ENCODE measurements around the gene RNASE11.
"Not testable (repeated sequence)": the region's sequence is repeated elsewhere in the genome, so short reads cannot be mapped to it uniquely, and the experiment has no call there.

Gene RNASE11

DNA sequence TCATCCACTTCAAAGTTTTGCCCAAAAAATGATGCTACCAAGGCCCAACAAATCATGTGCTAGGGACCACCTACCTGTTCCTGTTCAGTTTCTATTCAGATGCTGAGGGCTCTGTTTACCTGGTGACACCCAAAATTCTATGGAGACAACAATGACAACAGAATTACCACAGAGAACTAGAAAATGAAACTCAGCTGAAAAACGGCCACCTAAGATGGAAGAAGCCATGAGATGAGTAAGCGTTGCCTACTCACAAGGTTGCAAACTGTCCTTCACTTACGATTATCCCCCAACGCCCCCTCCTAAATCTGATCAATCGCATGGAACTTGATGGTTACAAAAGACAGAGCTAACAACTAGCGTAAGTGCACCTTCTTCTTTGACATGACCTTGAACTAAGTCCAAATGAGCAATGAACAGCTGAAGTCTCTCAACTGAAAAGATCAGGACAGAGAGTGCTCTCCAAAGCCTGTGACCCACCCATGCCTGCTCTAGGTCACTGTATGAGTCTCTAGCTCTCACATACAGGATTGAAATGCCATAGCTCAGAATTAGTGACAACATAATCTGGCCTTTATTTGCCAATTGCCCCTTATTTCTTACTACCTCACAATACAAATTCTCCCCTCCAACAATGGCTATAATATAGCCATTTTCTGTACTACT is at the start of gene RNASE11:
Gene RNASE11 (minus strand): TSS at position 513 of the 666 bp plus-strand sequence.
- DNase-seq (ENCODE audit: low read depth): no peak

DNA sequence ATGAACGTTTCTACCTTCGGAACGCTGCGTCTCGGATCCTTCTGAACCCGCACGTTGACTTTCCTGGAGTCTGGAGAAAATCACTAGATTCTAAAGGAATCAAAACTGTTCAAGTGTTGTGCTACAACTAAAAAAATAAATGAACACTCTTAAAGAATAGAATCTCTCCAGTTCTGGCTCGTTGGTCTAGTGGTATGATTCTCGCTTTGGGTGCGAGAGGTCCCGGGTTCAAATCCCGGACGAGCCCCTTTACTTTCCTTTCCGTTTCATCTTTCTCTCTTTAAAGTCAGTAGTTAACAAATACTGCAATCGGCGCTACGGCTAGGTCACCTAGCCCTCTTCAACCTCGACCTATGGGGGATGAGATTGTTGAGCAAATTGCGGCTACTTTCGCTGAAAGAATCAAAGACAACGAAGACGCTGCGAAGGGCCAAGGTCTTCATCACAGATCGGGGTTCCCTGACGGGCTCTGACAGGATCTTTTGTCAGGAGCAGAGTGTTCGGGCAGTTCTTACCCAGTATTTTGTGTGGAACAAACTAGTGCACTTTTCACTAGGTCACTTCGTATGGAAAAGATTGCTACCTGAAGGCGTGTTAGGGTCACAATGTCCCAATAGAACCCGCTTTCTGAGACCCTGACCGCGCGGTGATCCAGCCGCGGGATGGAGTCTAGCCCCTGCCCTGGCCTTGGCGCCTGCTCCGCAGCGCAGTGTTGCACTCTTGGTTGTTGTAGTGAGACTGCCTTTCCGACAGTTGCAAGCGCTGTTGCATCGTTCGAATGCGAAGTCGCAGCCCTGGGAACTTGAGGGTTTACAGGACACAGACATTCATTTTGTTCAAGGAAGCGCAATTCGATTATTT is 45.3 kb upstream of the RNASE11 start:
- peak; percentile 68 for DNase-seq (ENCODE audit: low read depth)

DNA sequence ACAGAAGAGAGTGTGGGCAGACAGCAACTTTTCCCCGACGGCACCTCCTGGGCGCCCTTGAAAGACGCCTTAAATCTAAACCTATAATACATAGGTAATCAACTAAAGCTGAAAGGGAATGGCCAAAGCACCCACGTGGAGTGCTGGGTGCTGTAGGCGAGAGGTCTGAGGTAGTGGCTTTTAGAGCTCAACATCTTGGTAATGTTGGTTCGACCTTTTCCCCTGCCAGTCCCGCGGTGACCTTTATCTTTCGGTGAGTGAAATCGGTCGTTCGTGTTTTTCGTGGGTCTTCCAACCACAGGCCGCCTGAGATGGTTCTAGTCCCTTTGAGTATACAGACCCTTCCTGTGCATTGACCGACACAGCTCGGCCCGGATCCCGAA is 44.6 kb upstream of the RNASE11 start:
- DNase-seq (ENCODE audit: low read depth): no peak

DNA sequence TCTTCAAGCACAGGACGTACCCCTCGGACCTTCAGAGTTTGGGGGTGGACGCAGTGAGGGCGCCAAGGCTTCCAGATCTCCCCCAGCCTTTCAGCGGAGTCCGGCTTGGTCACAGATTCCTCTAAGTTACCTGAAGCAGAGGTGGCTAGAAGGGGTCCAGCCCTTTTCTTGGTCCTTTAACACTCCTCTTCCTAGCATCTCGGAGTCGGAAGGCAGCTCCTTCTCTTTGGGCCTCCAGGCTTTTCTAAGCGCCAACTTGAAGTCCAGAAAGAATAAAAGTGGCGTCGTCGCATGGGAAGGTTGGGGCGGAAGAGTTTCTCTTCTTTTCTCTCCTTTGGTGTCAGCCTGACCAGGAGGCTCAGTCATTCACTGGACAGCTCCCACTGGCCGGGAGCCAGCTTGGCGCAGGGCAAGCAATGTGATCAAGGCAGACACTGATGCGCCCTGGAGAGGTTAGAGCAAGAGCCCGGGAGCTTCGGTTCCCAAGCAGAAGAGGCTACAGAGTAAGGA is 44.1 kb upstream of the RNASE11 start:
- no peak for DNase-seq (ENCODE audit: low read depth)

DNA sequence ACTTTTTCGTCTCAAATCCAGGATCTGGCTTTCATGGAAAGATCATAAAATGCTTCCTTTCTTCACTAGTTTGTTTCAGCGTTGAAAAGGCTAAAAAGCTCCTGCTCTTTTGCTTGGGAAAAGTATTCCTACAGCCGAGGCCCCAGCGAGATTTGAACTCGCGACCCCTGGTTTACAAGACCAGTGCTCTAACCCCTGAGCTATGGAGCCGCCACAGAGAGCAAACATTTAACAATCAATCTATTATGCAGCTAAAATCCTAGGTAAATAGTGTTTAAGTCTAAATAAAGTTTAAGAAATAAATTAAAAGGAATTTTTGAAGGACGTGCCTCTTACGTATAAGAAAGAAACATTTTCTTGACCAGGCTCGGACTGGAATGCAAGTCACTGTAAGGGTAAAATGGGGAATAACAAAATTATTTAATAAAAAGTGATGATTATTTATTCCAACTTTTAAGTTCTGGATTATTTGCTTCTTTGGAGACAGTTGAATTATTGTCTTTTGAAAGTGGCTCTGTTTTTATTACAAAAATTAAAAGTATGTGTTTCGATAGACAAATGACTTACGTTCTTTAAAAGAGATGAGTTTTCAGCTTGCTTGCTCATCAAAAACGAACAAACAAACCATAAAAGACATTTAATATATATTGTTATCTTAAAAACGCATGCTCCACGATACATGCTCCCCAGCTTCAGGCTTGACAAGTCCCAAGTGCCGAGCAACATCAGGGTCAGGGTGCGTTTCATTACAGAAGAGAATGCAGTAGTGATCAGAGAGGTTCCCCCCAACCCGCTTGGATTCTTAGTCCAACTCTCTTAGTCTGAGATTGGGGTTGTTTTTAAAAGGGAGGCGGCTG is 43.5 kb upstream of the RNASE11 start:
- peak; percentile 54 for DNase-seq (ENCODE audit: low read depth)

DNA sequence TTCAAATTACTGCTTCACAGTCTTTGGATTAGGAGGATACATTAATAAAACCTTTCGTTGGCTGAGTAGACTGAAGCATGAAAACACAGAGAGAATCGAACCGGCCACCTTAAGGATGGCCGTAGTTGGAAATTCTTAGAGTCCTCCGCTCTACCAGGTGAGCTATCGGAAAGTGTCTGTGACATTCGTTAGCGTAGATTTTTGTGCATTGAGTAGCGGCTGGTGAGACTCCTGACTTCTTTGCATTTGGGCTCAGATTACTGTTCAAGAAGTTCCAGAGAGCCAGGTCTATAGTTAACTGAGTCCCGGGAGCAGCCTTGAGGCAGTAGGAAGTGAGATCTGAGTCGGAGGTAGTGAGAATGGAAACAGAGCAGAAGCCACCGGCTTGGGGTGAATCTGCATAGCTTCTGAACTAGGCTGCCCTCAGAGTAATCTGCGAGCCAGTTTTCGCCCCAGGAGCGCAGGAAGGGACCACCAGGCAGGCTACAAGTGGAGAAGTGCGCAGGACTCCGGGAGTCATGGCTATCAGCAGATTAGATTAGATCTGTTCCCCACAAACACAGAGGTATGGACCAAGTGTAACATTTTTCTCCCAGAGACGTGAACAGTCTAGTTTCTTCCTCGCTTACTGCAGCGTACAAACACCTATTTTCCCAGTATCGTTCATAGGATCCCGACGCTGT is 42.7 kb upstream of the RNASE11 start:
- DNase-seq (ENCODE audit: low read depth): peak; percentile 54

DNA sequence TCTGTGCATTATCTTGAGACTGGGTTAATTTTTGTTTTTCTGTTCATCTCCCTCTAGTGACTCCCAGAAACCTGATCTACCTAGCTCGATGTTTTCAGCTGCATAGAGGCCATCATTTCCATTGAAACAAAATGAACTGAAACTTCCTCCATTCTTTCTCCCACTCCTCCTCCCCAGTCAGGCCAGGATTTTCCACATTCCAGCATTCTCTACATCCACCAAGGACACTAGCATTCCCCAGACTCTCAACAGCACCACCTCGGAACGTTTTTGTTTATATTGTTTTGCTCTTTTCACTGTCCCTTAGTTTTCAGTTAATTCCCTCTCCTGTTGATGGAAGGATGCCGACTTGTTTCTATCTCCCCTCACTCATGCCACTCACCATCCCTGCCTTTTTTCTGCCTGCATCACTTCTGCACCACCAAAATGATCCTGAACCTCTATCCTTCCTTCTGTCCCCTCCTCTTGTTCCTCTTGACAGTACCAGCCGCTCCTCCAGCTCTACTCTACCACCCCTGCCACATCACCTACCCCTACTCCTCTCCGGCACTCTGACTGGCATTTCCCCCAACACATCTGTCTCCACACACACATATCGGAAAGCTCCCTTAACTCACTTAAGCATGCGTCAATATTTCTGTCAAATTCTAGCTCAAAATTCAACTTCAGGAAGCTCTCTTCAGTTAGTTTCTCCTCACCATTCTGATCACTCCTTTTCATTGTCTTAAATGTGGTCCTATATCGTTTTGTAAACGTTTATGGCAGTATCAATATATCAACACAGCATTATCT is 40.5 kb upstream of the RNASE11 start:
- no peak for DNase-seq (ENCODE audit: low read depth)

DNA sequence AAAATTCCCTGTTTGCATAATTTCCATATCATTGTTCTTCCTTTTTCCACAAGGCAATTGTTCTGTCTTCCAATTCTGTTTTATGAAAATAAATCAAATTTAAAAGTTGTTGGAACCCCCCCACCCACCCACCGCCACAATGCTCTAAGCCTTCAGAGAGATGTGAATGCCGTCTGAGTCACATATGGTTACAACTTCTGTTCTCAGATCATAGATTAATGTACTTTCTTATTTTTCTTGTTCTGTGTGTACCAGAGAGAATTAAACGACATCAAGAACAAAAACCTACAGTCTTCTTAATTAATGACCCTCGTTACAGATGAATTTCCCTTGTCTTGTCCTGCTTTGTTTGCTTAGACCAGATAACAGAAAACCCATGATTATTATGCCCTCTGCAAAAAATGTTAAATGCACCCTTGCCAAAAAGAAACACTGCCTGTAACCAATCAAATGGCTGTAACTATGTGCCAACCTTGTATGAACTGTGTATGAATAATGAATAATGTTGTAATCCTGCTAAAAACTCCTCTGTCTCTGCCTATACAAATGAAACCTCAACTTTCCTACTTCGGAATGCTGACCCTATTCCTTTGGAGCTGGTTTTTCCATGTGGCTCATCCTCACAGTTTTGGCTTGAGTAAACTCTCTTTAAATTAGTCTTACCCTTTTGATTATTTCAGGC is 39.7 kb upstream of the RNASE11 start:
- DNase-seq (ENCODE audit: low read depth): no peak

DNA sequence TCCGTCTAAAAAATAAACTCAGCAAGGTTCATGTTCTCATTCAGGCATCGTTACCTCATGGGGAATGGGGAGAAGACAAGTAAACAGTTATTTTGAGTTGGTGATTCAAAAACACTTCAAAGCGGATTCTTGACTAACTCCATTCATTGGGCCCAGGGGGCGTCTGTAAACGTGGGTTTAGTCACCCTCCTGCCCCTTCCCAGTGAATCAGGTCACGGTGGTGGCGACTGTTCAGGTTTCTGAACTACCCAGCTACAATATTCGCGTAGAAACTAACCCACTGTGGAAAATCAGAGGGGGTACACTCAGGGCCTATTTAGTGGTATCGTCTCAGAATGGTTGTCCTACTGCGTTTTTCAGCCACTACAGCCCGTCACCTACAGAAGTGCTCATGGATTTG is 38.5 kb upstream of the RNASE11 start:
- DNase-seq (ENCODE audit: low read depth): no peak

DNA sequence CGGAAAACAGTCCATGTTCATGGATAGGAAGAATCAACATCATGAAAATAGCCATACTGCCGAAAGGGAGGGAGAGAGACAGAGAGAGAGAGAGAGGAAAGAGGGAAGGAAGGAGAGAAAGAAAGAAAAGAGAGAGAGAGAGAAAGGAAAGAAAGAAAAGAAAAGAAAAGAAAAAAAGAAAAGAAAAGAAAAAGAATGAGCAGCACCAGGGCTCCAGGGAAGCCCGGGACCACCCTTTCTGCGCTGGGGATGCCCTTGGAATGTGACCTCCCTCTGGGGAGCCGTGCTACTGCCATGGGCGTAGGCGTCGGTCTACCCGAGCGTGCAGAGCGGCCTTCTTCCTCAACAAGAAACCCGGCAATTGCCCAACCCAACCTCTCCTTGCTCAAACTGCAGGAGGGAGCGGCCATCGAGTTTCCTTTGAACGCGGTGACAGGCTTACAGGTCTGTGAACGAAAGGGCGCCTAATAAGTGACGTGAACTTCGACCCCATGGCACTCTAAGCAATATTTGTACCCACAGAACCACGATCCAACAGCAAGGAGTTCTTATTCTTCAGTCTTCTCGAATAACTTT is 36.8 kb upstream of the RNASE11 start:
- DNase-seq (ENCODE audit: low read depth): no peak

DNA sequence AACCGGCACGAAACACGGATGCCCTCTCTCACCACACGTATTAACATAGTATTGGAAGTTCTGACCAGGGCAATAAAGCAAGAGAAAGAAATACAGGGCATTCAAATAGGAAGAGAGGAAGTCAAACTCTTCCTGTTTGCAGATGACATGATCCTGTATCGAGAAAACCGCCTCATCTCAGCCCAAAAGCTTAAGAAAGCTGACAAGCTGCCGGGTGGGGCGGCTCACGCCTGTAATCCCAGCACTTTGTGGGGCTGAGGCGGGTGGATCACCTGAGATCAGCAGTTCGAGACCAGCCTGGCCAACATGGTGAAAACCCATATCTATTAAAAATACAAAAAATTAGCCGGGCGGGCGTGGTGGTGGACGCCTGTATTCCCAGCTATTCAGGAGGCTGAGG is 36.0 kb upstream of the RNASE11 start:
- no peak for DNase-seq (ENCODE audit: low read depth)

DNA sequence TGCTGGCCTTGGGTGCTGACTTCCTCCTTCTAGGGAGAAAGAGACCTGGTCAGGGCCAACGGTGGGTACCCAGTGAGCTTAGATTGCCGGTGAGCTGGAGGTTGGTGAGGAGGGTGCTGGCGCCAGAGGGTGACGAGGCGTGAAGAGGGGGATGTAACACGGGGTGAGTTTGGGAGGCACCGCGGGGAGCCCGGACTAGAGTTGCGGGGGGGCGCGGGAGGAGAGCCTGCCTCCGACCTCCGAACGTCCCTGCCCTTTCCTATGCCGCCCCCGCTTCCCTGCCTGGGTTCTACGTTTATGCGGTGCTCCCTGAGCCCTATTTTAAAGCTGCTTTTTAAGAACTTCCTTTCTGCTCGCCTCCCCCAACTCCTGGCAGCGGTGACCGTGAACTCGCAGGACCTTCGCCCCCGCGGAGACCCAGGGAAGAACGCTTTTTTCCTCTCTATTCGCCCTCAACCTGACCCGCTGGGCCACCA is 35.1 kb upstream of the RNASE11 start:
- no peak for DNase-seq (ENCODE audit: low read depth)

DNA sequence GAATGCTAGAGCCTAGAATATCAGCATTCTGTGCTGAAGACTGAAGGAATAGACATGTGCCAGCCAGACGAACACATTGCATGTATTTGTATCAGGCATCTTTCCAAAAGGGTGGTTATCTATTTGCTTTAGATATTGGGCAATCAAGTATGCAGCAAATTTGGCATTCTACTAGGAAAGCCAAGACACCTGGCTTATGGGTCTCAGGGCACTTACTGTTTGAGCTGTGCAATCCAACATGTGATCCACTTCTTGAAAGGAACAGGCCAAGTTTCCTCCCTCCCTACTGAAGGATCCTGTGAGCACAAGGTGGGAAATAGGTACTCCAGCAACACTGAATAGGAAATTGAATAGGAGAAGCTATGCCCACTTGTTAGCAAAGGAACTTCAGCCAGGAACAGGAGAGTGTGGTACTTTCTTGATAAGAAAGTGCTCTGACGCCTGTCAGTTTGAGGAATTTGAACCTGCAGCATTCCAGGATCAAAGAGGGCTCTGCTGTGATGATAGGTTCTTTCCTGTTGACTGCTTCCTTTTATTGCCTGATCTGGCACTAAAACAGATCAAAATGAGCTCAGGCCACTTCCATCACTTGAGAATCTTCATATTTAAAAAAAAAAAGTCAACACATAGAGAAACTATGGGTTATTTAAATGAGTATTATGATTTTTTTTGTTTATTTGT is 33.1 kb upstream of the RNASE11 start:
- DNase-seq (ENCODE audit: low read depth): no peak

DNA sequence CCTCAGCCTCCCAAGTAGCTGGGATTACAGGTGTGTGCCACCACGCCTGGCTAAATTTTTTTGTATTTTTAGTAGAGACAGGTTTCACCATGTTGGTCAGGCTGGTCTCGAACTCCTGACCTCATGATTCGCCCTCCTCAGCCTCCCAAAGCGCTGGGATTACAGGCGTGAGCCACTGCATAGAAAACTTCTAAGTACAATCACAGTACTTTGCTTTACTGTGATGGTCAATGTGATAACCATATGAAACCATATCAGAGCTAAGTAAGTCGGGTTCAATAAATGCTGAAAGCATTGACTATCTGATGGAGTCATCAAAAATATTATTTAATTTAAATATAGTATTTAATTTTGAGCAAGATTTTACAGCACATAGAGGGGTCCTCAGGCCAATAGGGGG is 31.9 kb upstream of the RNASE11 start:
- not testable (repeated sequence) for DNase-seq (ENCODE audit: low read depth)

DNA sequence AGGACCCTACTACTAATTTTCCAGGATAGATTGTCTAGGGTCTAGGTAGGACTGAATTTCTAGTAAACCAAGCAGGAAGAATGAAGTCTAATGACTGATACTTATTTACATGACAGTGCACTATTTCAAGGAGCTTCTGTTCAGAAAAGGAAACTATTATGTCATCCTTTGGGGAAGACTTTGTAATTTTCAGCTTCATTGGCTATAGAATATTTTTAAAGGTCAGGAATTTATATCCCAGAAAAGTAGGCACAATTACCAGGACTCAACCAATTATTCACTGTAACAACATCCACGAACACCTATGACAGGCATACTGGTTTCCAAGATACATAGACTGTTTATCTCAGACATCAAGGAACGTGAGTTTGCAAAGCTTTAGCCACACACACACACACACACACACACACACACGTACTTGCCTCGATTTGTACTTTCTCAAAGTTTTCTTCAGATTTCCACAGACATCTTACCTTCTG is 30.5 kb upstream of the RNASE11 start:
- no peak for DNase-seq (ENCODE audit: low read depth)

DNA sequence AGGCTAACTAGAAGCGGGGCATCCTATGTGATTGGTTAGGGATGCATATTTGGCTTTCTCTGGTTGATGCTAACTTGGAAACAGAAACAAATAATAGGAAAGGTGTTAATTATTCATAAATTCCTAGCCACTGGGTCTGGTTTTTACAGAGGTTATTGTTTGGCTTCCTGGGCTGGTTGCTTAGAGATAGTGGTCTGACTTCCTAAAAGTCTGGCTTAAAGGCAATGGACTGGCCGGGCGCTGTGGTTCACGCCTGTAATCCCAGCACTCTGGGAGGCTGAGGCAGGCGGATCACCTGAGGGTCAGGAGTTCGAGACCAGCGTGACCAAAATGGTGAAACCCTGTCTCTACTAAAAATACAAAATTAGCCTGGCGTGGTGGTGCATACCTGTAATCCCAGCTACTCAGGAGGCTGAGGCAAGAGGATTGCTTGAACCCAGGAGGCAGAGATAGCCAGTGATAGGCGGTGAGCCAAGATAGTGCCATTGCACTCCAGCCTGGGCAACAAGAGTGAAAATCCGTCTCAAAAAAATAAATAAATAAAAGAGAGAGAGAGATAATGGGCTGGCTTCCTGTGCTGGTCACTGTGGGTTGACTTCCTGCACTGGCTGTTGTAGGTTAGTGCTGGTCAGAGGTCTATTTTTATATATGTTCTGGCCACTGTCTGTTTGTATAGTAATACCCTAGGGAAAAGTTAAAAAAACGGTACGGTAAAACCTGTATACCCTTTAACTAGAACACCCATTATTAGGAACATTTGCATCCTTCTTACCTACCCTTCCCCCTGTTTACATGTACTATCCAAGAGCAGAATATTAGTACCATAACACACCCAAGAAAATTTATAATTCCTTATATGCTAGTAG is 29.6 kb upstream of the RNASE11 start:
- DNase-seq (ENCODE audit: low read depth): no peak

DNA sequence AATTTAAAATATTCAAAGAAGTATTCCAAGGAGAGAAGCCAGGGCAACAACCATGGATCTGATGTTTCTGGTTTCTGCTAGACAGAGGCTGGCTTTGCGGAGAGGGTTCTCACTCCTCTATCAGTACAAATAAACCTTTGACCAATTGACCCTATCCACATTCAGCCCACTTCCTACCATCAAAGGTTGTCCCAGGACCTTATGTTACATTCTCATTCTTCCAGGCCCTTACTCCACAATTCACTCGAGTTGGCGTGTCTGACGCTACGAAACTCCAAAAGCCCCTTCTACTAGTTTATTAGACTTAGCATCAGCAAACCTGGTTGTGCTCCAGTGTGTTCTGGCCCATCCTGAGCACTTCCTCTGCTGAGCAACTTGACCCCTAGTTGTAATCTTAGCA is 28.2 kb upstream of the RNASE11 start:
- no peak for DNase-seq (ENCODE audit: low read depth)

Measured in activated T-cell treated with anti-CD3 and anti-CD28 coated beads for 24 hours (primary cell).